NCI-H2227 (cell line): ENCODE results near the gene MAGI2.

Source experiments
- DNase-seq: peaks from one replicate; lab custom pipeline; 2025; ENCODE audit not compliant: unreplicated experiment; lab: John Stamatoyannopoulos, UW

The MAGI2 gene

DNA sequence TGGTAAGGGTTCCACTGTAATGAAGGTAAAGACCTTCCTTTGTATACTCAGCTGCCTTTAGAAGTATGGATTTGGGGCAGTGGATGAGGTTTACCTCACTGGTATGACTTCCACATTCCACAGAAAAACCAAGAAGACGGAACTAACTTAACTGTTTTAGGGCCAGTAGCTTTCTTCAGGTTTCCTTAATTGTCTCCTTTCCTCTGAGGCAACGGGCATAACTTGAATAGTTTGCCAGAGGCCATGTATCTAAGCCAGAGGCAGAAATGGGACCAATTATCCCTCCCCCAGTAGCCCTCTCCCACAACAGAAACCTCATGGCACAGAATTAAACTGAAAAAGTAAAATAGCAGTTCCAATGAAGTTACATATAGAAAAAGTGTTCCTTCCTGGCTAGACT lies 1373.2 kb downstream of the MAGI2 start:
- DNase-seq = no peak

DNA sequence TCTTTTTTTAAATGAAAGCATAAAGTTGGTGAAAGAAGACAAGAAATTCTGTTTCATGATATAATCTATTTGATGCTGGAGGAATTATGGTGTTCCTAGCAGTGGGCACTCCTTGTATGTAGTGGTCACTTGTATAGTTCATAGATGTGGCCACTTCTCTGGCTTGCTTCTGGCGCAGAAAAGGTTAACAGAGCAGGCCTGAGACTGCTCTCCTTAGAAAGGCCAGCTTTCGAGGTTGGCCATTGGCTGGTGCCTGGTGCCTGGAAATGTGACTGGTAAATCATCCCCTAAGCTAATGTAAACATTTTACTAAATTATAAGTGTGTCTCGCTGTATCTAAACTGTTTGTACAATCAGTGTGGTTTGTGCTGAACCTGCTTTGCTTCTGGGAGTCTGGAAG lies 1378.8 kb downstream of the MAGI2 start:
- no peak for DNase-seq

DNA sequence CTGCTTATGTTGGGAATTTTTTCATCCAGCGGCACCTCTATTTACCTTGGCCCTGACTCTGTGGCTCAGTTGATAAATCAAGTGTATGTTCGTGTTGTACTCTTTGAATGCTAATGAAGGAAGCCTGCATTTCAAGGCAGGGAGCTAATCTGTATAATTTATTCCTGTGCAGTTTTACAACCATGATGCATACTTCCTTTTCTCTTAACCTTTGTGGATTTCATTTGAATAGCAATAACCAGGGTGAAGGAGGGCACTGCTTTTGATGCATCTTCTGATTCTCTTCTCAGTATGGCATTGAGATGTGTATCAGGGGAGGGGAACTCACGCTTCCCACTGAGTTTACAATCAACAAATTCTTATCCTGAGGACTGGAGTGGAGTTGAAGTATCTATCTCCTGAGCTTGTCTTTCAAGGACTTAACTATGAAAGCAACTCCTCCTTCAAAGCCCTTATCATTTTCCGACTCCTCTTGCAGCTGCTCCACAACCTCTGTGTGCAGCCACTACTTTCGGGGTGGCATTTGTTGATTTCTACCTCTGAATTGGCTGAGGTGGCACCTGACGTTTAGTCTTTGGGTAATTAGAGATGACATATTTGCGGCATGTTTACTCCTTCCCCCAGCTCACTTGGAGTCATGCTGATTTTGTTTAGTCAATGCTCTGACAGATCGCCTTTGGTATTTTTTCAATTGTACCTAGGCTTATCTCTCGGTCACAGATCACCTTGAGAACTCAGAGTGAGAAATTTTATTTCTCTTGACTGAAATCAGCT lies 1379.7 kb downstream of the MAGI2 start:
- DNase-seq = peak; percentile 68

DNA sequence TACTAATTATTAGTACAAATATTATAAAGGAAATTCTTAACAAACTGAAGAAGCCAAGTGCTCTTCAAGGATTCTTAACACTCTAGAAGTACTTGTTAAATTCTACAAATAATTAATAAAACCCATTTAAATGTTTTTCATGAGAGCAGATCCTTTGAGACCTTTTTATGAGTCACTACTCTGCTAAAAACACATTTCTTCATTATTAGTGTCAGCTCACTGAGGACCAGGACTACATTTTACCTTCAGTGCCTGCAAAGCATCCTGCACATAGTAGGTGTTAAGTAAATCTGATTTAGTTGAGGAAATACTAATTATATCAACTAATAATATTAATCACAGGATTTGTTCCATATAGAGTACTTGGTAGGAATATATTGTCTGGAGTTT lies 1381.3 kb downstream of the MAGI2 start:
- DNase-seq = no peak

DNA sequence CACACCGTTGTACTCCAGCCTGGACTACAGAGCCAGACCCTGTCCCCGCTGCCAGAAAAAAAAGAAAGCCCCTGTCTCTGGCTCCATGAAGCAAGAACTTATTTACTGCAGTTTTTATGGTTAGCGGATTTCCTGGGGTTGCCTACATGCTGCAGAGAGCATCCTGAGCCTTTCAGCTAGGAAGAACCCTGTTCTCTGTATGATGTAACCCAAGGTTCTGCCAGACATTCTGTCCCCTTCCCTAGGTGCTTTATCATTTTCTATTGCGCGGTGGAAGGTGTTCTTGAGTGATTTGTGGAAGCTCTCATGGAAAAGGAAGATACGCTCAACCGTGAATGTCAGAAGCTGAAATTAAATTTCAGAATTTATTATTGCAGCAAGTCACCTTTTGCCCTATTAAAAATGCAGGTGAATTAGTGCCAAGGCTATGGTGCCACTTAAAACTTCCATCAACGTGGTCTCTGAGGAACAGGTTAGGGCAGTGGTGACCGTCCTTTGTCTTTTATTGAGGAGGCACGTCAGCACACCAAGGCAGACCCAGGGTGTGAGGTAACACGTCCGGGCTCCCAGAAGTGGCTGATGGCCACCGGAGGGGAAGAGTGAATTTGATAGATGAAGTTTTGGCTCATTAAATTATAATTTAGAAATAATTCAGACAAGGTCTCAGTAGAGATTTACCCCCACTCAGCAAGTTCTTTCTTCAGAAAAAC lies 1381.8 kb downstream of the MAGI2 start:
- DNase-seq = no peak

DNA sequence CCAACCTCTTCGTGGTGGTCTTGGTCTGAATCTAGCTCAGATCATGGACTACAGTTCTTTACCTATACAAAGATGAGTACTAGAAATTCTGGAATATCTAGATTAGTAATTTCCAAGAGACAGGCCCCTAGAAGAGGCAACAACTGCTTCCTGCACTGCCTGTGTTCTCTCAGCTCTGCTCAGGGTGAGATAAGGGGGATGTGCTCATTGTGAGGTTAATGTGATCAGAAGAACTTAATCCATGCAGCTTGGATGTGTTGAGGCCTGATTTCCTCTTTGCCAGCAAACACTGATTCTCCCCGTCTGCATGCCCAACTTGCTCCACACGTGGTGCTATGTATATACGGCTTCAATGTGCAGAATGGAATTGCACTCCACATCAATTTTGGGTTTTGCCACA lies 1386.9 kb downstream of the MAGI2 start:
- no peak for DNase-seq

DNA sequence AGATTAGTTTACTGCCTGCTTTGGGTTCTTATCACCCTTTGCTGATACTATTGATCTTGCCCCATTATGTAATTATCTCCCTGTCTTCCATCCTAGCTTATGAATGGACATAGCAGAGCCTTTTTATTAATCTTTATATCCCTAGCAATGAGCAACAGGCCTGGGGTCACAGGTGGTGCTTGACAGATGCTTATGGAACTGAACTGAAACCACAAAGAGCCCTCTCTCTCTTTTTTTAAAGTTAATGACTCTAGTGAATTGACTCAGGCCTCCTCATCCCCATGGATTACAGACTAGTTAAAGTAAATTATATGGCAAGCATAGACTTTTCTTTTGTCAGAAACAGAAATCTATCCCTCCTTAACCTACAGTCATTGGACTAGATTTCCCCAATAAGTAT lies 1389.7 kb downstream of the MAGI2 start:
- DNase-seq = peak; percentile 41

DNA sequence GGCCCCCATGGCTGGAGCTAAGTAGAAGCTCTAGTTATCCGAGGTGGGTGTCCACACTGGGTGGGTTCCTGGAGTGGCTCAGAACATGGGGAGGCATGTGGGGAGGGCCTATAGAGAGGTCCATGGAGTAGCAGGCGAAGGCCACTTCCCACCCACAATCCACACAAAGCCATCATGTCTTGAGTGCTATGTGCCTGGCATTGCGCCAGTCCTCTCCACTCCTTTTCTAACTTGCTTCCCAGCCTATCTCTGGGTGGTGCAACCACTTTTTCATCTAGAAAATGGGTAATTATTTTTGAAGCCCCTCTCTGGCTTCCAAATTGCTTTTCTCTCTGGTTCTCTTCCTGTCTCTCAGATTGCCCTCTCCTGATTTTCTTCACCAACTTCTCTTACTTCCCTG lies 1391.3 kb downstream of the MAGI2 start:
- no peak for DNase-seq

DNA sequence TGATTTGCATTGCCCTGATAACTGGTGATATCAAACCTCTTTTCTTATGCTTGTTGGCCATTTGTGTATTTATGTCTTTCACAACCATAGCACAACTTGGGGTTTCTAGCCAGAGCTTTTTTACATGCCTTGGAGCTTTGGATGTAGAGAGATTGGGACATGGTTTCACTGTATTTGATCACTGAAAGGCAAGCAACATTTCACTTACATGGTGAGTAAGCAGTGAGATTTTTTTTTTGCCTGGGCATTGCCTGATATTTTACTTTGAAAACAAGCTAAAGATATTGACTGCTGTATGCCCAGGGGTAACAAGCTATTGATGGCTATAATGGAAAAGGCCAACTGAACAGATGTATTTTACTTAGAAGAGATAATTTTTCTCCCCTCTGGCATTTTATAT lies 1395.9 kb downstream of the MAGI2 start:
- no peak for DNase-seq

DNA sequence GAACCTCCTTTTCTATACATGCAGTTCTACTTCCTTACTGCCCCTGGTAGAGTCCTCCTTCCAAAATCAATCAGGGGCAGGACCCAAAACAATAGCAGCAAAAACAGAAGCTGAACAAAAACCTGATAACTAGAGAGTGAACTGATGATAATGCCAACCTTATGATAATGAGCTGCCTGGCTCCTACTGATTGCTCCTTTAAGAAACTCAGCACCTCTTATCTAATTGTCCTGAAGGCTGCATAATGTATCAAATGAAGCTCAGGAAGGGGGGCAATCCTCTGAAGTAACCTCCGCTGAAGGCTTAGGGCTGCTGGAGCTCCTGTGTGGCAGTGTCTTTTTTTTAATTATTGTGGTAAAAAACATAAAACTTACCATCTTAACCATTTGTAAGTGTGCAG lies 1397.9 kb downstream of the MAGI2 start:
- no peak for DNase-seq

DNA sequence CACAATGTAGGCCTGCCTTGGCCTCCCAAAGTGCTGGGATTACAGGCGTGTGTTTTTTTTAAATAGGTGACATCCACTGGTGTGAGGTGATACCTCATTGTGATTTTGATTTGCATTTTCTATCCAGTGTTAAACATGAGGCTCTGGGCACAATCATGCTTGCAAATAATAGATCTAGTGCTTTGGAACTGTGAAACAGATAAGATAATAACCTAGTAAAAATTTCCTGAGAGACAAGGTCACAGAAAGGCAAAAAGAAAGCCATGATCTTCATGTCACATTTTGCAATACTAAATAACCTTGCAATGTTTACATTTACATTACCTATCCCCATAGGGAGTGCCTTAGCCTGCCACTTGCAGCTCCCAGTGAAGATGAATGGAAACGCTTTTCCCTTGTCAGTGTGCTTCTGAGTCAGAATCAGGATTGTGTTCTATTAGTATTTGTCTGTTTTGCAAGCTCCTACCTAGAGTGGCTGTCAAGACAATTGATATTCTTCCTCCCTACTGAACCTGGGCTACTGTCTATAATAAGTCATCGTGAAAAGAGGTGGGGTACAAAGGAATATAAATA lies 1398.4 kb downstream of the MAGI2 start:
- peak; percentile 46 for DNase-seq

DNA sequence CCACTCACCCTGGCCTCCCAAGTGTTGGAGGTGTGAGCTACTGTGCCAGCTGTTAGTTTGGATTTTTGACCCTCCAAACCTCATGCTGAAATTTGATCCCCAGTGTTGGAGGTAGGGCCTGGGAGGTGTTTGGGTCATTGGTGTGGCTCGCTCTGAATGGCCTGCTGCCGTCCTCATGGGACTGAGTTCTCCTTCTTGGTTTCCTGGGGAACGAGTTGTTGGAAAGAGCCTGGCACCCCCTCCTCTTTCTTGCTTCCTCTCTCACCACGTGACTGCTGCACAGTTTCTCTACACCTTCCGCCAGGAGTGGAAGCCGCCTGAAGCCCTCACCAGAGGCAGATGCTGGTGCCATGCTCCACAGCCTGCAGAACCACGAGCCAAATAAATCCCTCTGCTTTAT lies 1401.4 kb downstream of the MAGI2 start:
- no peak for DNase-seq

DNA sequence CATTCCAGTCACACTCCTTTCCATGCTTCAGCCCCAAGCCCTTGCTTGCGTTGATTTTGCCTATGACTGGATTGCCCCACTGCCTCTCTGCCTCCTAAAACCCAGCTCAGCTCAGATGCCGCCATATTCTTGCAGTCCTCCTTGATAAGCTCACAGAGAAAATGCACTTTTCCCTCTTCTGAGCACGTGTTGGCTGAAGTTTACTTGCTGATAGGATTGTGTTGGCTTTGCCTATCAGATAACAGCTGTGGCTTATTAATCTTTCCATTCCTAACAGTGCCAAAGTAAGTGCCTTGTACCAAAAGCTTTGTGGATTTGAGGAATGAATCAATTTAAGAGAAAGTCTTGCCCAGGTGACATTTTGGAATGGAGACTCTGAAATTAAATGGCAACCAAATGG lies 1405.7 kb downstream of the MAGI2 start:
- DNase-seq = no peak

DNA sequence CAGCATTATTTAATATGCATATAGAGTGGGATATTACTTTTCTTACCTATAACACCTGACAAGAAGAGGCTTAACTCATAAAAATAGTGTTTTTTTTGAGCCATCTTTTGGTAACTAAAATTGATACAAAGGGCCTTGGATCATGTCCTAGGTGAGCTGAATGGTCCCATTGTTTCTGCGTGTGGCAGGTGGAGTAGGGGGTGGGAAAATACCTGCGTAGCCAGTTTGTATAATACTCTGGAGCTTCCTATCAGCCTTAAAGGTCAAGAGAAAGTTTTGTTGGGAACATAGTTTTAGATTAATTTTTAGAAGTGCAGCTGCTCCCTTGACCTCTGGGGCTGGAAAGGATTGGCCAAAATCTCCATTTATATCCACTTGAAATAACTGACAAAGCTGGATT lies 1410.3 kb downstream of the MAGI2 start:
- no peak for DNase-seq

DNA sequence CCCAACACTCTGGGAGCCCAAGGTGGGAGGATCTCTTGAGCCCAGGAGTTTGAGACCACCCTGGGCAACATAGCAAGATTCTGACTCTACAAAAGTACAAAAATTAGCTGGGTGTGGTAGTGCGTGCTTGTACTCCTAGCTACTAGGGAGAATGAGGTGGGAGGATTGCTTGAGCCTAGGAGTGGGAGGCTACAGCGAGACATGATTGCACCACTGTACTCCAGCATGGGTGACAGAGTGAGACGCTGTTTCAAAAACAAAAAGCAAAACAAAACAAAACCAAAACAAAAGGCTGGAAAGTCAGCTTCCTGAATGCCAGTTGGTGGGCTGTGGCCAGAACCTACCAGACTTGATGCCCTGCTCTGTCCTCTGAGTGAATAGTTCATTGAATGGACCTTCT lies 1412.0 kb downstream of the MAGI2 start:
- DNase-seq = no peak

DNA sequence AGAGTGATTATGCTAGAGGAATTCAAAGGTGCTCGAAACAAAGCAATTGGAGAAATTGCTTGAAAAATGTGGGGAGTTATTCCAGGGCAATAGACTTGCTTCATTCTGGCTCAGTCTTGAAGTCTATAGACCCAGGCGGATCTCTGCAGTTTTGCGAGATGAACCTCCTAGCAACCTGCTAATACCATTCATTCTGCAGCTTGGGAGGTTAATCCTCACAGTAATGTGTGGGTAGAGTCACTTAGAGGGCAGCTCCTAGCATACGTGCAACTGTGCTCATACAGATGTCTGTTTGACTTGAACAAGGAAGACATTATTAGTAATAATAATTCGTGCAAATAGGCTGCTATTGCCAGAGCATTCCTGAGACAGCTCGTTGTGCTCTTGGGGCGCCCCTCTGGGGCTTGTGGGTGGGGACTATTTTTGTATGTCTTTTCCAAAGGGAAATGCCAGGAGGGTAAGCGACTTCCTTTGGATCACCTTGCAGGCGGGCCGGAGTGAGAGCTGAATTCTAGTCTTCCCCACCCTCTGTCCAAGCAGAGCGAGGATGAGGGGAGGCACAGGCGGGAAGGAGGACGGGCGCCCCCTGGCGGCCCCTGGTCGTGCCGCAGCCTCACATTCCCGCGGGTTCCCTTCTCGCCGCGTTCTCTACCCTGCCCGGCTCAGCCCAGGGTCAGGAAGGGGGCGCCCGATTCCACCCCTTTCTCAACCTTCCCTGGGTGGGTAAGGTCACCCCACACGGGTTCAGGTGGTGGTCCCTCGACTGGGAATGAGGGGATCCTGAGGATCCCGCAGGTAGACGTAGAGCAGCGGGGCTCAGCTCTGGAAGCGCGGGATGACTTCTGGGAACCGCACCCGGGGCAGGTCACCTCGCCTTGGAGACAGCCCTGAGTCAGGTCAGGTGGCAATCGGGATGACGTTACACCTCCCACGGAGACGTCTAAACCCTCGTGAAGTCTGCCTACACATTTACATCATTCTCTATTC lies 1413.4 kb downstream of the MAGI2 start:
- DNase-seq = peak; percentile 47

DNA sequence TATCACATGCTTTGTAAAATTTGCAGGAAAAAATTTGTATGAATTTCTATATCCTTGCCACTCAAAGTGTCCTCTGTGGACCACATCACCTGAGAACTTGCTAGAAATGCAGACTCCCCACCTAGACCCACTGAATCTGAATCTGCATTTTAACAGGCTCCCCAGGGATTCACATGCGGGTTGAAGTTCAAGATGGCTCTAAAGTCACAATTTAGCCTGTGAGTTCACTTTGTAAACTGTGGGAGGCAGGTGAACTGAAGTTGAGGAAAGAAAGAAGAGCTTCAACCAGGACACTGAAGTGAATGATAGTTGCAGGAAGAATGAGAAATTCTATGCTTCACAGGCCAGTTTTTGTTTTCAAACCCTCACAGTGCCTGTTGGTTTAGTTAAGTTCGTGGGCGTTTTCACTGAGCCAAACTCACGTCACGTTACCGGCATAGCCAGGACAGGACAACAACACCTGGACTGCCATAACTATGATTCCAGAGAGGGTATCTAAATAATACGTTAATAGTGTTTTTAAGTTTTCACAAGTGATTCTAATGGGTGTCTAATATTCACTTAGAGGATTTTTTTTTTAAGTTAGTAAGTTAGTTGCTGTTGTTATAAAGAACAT lies 1414.9 kb downstream of the MAGI2 start:
- no peak for DNase-seq

DNA sequence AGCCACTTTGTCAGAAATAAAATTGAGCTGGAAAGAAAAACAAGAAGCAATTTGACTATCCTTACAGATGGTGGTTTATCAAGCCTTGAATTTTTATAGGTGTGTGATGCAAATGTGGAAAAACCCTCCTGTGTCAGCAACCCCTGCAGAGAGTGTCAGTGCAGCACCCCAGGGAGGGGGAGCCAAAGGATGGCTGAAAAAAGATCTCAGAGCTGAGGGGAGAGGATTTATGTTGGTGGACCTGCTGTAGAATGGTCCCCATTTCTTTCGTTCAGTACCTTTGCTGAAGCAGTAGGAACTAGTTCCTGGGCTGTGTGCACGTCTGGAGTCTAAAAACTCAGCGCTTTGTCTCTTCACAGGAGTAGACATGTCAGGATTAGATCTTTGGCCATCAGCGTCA lies 1415.9 kb downstream of the MAGI2 start:
- DNase-seq = peak; percentile 43

DNA sequence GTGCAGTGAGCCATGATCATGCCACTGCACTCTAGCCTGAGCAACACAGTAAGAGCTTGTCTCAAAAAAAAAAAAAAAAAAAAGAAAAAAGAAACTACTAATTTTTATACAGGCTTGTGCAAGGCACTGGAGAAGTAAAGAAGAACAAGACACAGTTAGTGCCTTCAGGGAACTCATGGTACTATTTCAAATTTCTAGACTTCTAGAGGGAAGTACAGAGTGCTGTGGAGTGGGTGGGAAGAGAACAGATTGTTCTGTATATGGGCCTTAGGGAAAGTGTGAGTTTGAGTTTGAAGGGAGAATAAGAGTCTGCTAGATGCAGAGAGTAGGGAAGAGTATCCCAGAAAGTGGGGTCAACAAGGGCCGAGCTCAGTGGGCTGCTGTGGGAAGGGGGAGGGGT lies 1420.1 kb downstream of the MAGI2 start:
- no peak for DNase-seq

DNA sequence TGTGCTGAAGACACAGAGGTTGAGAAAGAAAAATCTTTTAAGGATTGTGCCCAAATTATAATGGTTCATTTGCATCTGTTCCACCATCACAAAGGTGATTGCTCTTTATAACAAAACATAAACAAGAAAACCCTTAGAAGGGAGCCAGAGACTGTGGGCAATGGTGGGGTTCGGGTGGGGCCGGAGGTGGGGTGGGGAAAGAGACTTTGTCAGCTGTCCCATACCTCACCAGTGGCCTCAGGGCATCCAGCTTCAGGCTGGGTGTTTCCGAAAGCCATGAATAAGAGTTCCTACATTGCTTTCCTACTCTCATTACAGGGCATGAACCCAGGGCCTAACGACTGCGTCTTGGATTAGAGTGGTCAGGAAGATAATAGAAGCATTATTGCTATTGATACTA lies 1427.0 kb downstream of the MAGI2 start:
- DNase-seq = no peak

DNA sequence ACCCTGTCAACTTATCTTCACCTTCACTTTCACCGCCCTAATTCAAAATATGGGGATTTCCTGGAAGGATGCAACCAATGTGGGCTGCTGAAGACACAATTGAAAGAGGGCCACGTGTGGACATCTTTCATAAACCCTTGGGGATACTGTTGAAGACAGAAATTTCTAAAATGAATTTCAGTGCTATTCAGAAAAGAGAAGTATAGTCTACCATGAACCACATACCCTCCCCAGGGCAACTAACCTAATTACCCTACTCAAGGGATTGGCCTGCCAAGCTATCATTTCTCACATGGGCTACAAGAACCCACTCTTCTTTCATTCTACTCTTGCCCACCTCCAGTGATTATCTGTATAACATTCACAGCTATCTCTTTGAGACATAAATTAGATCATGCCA lies 1428.9 kb downstream of the MAGI2 start:
- DNase-seq = no peak
